MM.1S (cell line): ENCODE results near the gene ESR2.

Experiments
- CTCF ChIP-seq: fragments of 300-600 bp; sonication (generic); IDR thresholded peaks from 2 replicates; pipeline ENCODE4 v1.5.1; 2016; ENCODE audit warnings: antibody characterized with exemption, low read length, mixed read lengths
- EZH2 ChIP-seq: fragments of 300-600 bp; sonication (generic); optimal IDR thresholded peaks from 2 replicates; pipeline ENCODE3; 2017; ENCODE audit warnings: low read depth, mild to moderate bottlenecking, antibody characterized with exemption, low read length, mixed read lengths

GRCh38 chr14:64234877-64235651 lies 59.1 kb downstream of the ESR2 start:
- TF ChIP-seq CTCF: no peak
- no peak for TF ChIP-seq EZH2
